BJ (cell line): ENCODE measurements around the gene TMEM120B. TPM values are rescaled to one million over a fixed set of nuclear protein-coding genes. Genes with fewer than 3 reads are reported as not detected.

Source experiments
- CTCF ChIA-PET: fragments of 350-600 bp; formaldehyde crosslinking; extraction: SDS; loops from one replicate; lab custom pipeline; 2021; ENCODE audit warnings: antibody characterized with exemption, inconsistent platforms; lab: Yijun Ruan, JAX
- POLR2A ChIA-PET: fragments of 300-600 bp; sonication (Branson Sonifier 250); formaldehyde crosslinking; extraction: SDS; loops from one replicate; lab custom pipeline; 2021; ENCODE audit warnings: antibody characterized with exemption; lab: Charles Lee
- DNase-seq: peaks from one replicate; pipeline ENCODE4 v3.0.0-alpha.2; 2011; ENCODE audit warnings: low read depth
- H3K27me3 ChIP-seq: 2 replicates; pipeline ENCODE4 v1.6.0; 2011; ENCODE audit warnings: low read length; ENCODE audit not compliant: control insufficient read depth, insufficient read depth
- H3K36me3 ChIP-seq: 2 replicates; pipeline ENCODE4 v1.5.1; 2011; ENCODE audit warnings: low read length; ENCODE audit not compliant: control insufficient read depth, insufficient read depth
- H3K4me3 ChIP-seq: 2 replicates; pipeline ENCODE4 v1.5.1; 2011; ENCODE audit warnings: low read depth, mild to moderate bottlenecking, control low read depth, low read length
- CTCF ChIP-seq: IDR thresholded peaks from 2 replicates; pipeline ENCODE4 v1.5.1; 2011; ENCODE audit warnings: low read depth, mild to moderate bottlenecking, control low read depth, inconsistent platforms, low read length, moderate library complexity; ENCODE audit not compliant: insufficient read depth
- polyA plus RNA-seq: library from polyadenylated mRNA; depleted of rRNA; stranded (reverse); fragments of >200 nt; gene quantifications from 2 replicates; pipeline ENCODE4 v1.2.3, GENCODE V29; 2011

TMEM120B gene
- polyA plus RNA-seq, 1 experiment = 11.4 TPM

GRCh38 chr12:121807642-121808347 lies 95.2 kb downstream of the TMEM120B start:
- CTCF ChIA-PET = interaction anchor here (0.9 to 13.6 kb wide), 3 partner anchors 11 to 34 kb away, joined by 4 to 467 read pairs (median 4); partner anchors contain the start of genes RHOF and SETD1B
- POLR2A ChIA-PET = no interaction called here
- DNase-seq = no peak
- Histone ChIP-seq H3K4me3 (no peak overlapping the region), H3K36me3 (peaks cover 32% of the 10 kb centered on the region), H3K27me3 (no peaks in the 10 kb centered on the region)
- TF ChIP-seq CTCF = no peak

- ChIA-PET CTCF (interaction anchor here (4.6 to 13.6 kb wide), 2 partner anchors 12 to 82 kb away, joined by 42 to 467 read pairs; partner anchors contain the start of genes PSMD9, RHOF and SETD1B), POLR2A (no interaction called here)
- DNase-seq = no peak
- TF ChIP-seq CTCF = no peak
- peaks cover 34% of the 10 kb centered on the region for H3K36me3 ChIP-seq
- no peak overlapping the region for H3K4me3 ChIP-seq
- H3K27me3 ChIP-seq = no peaks in the 10 kb centered on the region
Observed at GRCh38 chr12:121808623-121809022, 96.1 kb downstream of the TMEM120B start.

GRCh38 chr12:121809712-121810116 lies 97.2 kb downstream of the TMEM120B start:
- no peak for DNase-seq
- TF ChIP-seq CTCF = no peak
- Histone ChIP-seq H3K4me3 (no peak overlapping the region), H3K36me3 (peaks cover 40% of the 10 kb centered on the region), H3K27me3 (no peaks in the 10 kb centered on the region)
- ChIA-PET POLR2A (no interaction called here), CTCF (interaction anchor here (4.6 to 13.6 kb wide), 2 partner anchors 13 to 81 kb away, joined by 42 to 467 read pairs; partner anchors contain the start of genes PSMD9, RHOF and SETD1B)

- CTCF ChIA-PET = interaction anchor here (1.1 to 13.6 kb wide), 7 partner anchors 14 to 109 kb away, joined by 3 to 467 read pairs (median 21); partner anchors contain the start of genes PSMD9, RHOF and SETD1B
- POLR2A ChIA-PET = interaction anchor here (0.6 to 0.7 kb wide), 2 partner anchors 40 to 43 kb away, joined by 3 to 17 read pairs; no protein-coding TSS in a partner anchor
- H3K27me3 ChIP-seq = no peaks in the 10 kb centered on the region
- peaks cover 46% of the 10 kb centered on the region for H3K36me3 ChIP-seq
- no peak overlapping the region for H3K4me3 ChIP-seq
- no peak for TF ChIP-seq CTCF
- no peak for DNase-seq
Observed at GRCh38 chr12:121810234-121810817, 97.8 kb downstream of the TMEM120B start.

GRCh38 chr12:121810833-121811433 lies 98.4 kb downstream of the TMEM120B start:
- peak overlapping the region; percentile 77 for H3K4me3 ChIP-seq
- TF ChIP-seq CTCF = no peak
- ChIA-PET POLR2A (interaction anchor here (0.6 to 1.3 kb wide), 2 partner anchors 9 to 43 kb away, joined by 3 to 8 read pairs; no protein-coding TSS in a partner anchor), CTCF (interaction anchor here (1.1 to 13.6 kb wide), 15 partner anchors 10 to 111 kb away, joined by 3 to 467 read pairs (median 6); partner anchors contain the start of genes PSMD9, RHOF and SETD1B)
- H3K27me3 ChIP-seq = no peaks in the 10 kb centered on the region
- H3K36me3 ChIP-seq = peaks cover 47% of the 10 kb centered on the region
- no peak for DNase-seq
